SIG-M5 treated with dmso at 0.1 percent for 504 hours (cell line): ENCODE measurements around the gene LGALS7B.
"Not testable (repeated sequence)": the region's sequence is repeated elsewhere in the genome, so short reads cannot be mapped to it uniquely, and the experiment has no call there.

Experiments used
- DNase-seq: peaks from one replicate; lab custom pipeline; 2025; ENCODE audit not compliant: unreplicated experiment; lab: John Stamatoyannopoulos, UW

Gene LGALS7B

GRCh38 chr19:38788478-38789243 is at the start of gene LGALS7B:
TSS of gene LGALS7B (plus strand) at chr19:38789200. CDS start at chr19:38789227, 27 bp downstream.
- DNase-seq, result no peak

DNA sequence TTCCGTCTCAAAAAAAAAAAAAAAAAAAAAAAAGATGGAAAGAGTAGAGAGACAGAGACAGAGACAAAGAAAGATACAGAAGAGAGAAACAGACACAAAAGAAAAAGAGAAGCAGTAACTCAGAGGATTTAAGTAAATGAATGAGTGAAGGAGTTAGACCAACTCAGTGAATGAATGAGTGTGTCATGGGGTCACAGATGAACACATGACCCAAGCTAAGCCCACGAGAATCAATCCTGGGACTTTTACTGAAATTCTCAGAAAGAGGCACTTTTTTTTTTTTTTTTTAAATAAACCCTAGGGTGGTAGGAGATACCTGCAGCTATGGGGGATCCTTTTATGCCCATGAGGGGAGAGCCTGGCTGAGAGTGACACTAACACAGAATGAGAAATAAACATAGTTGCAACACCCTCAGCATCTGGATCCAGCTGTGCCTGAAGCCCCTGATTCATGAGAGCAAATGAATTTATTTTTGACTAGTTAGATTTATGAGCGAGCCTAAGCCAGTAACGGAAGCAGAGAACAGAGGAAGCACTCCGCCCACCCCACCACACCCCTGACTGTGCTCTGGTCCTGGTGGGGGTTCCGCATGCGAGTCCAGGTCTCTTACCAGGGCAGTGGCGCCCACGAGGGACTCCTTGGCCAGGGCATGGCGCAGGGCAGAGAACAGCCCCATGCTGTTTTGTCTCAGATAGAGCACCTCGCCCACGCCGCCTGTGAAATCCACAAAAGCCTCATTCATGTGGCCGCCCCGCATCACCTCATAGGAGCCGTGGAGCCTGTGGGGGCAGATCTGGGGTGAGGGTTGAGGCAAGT is 49.4 kb upstream of the LGALS7B start:
- peak; percentile 12 for DNase-seq

DNA sequence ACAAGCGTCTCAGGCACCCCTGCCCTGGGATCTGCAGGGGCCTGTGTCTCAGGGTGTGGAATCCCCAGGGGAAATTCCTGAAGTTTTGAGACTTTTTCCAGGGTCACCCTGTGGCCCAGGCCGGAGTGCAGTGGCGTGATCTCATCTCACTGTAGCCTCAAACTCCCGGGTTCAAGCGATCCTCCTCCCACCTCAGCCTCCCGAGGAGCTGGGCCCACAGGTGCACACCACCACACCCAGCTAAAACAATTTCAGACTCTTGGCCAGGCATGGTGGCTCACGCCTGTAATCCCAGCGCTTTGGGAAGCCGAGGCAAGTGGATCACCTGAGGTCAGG is 48.8 kb upstream of the LGALS7B start:
- no peak for DNase-seq

GRCh38 chr19:38740932-38741331 is 48.1 kb upstream of the LGALS7B start:
- DNase-seq, result no peak

GRCh38 chr19:38741670-38742069 is 47.3 kb upstream of the LGALS7B start:
- no peak for DNase-seq

- no peak for DNase-seq
Observed at GRCh38 chr19:38742296-38742695, 46.7 kb upstream of the LGALS7B start.

- DNase-seq, result no peak
Observed at GRCh38 chr19:38742906-38743305, 46.1 kb upstream of the LGALS7B start.

GRCh38 chr19:38743394-38744297 is 45.4 kb upstream of the LGALS7B start:
- no peak for DNase-seq

GRCh38 chr19:38744298-38744681 is 44.7 kb upstream of the LGALS7B start, which contains the start of gene CAPN12:
TSS of gene CAPN12 (minus strand) at chr19:38744474. CDS start at chr19:38744165, 309 bp downstream.
- DNase-seq, result no peak

DNA sequence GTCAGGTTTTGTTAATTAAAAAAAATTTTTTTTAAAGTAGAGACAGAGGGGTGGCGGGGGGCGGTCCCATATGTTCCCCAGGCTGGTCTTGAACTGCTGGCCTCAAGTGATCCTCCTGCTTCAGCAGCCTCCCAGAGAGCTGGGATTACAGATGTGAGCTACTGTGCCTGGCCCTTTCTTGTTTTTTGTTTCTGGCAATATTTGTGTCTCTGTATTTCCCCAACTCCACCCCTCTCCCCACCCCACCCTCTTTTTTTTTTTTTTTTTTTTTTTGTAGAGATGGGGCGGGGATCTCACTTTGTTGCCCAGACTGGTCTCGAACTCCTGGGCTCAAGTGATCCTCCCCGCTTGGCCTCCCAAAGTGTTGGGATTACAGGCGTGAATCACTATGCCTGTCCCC is 44.1 kb upstream of the LGALS7B start:
- no peak for DNase-seq

GRCh38 chr19:38745316-38745715 is 43.7 kb upstream of the LGALS7B start:
- no peak for DNase-seq

DNA sequence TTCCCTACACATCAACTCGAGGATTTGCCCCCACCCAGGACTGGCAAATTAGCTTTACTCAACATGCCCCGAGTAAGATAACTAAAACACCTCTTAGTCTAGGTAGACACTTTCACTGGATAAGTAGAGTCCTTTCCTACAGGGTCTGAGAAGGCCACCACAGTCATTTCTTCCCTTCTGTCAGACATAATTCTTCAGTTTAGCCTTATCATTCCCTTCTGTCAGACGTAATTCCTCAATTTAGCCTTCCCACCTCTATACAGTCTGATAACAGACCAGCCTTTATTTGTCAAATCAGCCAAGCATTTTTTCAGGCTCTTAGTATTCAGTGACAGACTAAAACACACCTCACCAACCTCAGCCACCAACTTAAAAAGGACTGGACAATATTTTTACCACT is 35.2 kb upstream of the LGALS7B start:
- DNase-seq, result not testable (repeated sequence)

- DNase-seq, result not testable (repeated sequence)
Observed at GRCh38 chr19:38754196-38754595, 34.8 kb upstream of the LGALS7B start.

DNA sequence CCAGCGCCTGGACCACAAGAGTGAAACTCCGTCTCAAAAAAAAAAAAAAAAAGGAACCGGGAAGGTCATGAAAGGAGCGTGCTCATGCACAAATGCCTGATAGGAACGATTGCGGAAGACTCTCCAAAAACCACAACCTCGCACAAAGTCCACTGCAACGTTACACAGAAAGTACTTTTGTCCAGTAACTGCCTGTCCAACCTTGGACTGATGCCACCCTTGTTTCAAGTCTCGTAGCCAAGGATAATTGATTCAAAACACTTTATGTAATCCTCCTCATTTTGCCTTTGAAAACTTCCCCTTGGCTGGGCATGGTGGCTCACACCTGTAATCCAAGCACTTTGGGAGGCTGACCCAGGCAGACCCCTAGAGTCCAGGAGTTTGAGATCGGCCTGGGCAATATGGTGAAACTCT is 29.4 kb upstream of the LGALS7B start:
- DNase-seq, result no peak

DNA sequence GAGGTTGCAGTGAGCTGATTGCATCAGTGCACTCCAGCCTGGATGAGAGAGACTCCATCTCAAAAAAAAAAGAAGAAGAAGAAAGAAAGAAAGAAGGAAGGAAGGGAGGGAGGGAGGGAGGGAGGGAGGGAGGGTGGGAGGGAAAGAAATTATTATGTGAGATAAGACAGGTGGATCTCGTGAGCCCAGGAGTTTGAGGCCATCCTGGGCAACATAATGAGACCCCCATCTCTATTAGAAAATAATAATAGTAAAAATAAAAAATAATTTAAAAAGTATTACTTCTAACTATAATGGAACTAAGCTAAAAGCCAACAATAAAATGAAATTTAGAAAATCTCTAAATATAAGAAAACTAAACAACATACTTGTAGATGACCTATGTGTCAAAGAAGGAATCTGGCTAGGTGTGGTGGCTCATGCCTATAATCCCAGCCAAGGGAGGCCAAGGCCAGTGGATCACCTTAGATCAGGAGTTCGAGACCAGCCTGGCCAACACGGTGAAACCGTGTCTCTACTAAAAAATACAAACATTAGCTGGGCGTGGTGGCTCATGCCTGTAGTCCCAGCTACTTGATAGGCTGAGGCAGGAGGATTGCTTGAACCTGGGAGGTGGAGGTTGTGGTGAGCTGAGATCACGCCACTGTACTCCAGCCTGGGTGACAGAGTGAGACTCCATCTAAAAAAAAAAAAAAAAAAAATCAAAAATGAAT is 28.0 kb upstream of the LGALS7B start:
- not testable (repeated sequence) for DNase-seq

DNA sequence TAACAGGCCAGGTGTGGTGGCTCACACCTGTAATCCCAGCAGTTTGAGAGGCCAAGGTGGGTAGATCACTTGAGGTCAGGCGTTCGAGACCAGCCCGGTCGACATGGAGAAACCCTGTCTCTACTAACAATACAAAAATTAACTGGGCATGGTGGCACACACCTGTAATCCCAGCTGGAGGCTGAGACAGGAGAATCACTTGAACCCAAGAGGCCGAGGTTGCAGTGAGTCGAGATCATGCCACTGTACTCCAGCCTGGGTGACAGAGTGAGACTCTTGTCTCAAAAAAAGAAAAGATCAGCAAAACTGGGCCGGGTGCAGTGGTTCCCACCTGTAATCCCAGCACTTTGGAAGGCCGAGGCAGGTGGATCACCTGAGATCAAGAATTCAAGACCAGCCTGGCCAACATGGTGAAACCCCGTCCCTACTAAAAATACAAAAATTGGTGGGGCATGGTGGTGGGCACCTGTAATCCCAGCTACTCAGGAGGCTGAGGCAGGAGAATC is 27.1 kb upstream of the LGALS7B start:
- not testable (repeated sequence) for DNase-seq

DNA sequence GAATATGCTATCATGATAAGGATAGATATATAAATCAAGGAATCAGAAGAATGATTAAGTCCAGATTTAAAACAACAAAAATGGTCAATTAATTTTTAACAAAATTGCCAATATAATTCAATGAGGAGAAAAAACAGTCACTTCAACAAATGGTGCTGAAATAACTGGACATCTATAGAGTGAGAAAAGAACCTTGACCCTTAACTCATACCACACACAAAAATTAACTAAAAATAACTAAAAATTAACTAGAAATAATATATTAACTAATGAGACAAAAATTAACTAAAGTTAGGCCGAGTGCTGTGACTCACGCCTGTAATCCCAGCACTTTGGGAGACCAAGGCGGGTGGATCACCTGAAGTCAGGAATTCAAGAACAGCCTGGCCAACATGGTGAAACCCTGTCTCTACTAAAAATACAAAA is 25.2 kb upstream of the LGALS7B start:
- DNase-seq, result no peak

- no peak for DNase-seq
Observed at GRCh38 chr19:38765214-38765613, 23.8 kb upstream of the LGALS7B start.

- no peak for DNase-seq
Observed at GRCh38 chr19:38766276-38767047, 22.5 kb upstream of the LGALS7B start.
